VCaP (cell line): ENCODE measurements around the gene COL11A2.

ENCODE experiments used
- H3K27ac ChIP-seq: fragments of 450-650 bp; 2 replicates; pipeline ENCODE4 v1.5.1; 2017
- TF ChIP-seq, protein P1 (sequence below): fragments of 450-650 bp; conservative IDR thresholded peaks from 2 replicates; pipeline ENCODE4 v1.5.1; 2017; ENCODE audit warnings: mild to moderate bottlenecking, moderate library complexity

The COL11A2 gene

DNA sequence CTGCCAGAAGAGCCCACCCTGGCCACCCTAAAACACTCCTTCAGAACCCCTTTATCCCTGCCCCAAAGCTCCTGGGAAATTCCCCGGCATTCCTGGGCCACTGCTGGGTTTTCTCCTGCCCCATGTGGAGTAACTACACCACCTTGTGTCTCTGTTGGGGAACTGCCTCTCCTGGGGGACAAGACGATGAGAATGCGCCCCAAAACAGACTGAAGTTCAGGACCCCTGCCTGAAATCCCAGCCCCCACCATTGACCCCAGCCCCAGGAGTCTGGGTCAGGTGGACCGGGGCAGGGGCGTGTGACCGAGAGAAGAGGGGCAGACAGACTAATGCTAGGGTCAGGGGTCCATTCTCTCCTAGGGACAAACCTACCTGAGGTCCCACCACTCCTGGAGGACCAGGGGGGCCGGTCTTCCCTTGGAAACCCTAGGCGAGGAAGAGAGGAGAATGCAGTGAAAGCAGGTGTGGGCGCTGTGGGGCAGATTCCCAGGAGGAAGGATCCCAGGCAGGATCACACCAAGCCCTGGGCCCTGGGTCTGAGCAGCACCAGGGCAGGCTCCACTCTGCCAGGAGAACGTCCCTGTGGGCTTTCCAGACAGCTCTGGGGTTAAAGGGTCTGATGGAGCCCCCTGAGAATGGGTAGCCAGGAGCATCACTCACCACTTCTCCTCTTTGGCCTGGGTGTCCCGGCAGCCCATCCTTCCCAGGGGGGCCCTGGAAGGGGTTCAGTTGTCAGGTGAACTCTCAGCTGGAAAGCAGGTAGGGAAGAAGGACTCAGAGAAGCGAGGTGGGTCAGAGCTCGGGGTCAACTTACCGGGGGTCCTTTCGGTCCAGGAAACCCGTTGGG, 19.4 kb downstream of the COL11A2 start:
- TF ChIP-seq, protein P1, sequence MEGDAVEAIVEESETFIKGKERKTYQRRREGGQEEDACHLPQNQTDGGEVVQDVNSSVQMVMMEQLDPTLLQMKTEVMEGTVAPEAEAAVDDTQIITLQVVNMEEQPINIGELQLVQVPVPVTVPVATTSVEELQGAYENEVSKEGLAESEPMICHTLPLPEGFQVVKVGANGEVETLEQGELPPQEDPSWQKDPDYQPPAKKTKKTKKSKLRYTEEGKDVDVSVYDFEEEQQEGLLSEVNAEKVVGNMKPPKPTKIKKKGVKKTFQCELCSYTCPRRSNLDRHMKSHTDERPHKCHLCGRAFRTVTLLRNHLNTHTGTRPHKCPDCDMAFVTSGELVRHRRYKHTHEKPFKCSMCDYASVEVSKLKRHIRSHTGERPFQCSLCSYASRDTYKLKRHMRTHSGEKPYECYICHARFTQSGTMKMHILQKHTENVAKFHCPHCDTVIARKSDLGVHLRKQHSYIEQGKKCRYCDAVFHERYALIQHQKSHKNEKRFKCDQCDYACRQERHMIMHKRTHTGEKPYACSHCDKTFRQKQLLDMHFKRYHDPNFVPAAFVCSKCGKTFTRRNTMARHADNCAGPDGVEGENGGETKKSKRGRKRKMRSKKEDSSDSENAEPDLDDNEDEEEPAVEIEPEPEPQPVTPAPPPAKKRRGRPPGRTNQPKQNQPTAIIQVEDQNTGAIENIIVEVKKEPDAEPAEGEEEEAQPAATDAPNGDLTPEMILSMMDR = peak; percentile 58
- no peak overlapping the region for H3K27ac ChIP-seq

DNA sequence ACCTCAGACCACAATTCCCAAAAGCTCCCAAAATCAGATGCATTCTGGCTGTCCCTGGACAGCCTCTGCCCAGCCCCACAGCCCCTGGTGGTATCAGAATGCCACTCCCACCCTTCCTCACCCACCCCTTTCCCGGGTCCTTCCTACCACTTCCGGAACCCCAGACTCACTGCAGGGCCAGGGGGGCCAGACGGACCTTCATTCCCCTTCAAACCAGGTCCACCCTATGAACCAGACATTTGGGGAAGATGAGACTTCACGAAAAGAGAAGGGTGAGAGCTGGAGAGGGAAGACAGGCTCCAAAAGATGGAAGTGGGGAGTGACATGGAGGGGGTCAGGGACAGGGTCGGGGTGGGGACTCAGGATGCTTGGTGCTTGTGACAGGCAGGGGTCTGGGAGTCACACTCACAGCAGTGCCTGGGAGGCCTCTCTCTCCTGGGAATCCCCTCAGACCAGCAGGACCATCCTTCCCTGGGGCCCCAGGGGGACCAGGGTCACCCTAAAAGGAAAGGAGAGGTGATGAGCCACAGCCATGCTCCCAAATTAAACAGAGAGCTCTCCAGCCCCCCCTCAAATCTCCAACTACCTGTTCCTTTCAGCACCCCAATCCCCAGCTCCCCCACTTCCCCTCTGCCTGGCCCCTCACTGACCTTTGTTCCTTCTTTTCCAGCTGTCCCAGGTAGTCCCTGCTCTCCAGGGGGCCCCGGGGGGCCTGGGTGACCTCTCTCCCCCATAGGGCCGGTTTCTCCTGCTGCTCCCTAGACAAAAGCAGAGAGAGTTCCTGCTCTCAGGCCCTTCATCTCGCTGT, 20.2 kb downstream of the COL11A2 start:
- H3K27ac ChIP-seq = no peak overlapping the region
- TF ChIP-seq, protein P1 = no peak

- TF ChIP-seq, protein P1 = no peak
- H3K27ac ChIP-seq = no peak overlapping the region
These were observed 21.0 kb downstream of the COL11A2 start for GRCh38 chr6:33171016-33171879.

DNA sequence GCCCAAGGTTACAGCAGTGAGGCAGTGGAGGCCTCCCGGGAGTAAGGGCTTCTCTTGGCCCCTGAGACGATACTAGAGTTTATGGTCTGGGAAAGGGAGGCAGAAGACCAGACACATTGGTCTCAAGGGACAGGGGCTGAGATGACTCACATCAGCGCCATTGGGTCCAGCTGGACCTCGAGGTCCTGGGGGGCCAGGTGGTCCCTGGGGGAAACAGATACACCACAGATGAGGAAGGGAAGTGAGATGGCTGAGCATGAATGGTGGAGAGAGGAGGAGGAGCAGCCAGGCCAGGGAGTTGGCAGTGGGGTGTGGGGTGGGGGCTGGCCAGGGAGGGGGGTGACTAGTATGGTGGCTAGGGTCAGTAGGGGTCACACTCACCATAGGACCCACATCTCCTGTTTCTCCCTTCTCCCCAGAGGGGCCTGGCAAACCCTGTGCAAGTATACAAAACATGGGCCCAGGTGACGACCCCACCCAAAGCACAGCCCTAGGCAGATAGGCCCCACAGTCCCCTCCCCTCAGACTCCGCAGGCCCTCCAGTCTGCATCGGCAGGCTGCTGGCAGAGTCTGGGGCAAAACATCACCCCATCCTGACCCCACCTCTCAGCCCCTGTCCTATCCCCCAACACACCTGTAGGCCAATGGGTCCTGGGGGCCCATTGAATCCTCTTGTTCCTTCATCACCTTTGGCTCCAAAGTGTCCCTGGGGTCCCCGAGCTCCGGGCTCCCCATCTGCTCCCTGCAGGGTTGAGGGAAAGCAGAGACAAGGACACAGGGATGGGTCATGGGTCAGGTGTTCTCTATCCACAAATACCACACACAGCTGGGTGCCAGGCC, 21.9 kb downstream of the COL11A2 start:
- TF ChIP-seq, protein P1 = no peak
- no peak overlapping the region for H3K27ac ChIP-seq

GRCh38 chr6:33169291-33170175, 22.7 kb downstream of the COL11A2 start:
- TF ChIP-seq, protein P1 = no peak

GRCh38 chr6:33168639-33169038, 23.6 kb downstream of the COL11A2 start:
- TF ChIP-seq, protein P1 = no peak
- no peak overlapping the region for H3K27ac ChIP-seq

More at GRCh38 chr6:33169291-33170175, 22.7 kb downstream of the COL11A2 start:
- H3K27ac ChIP-seq = no peak overlapping the region
